GM23338 (cell line): ENCODE results near the gene COL26A1. TPM values are rescaled to one million over a fixed set of nuclear protein-coding genes. Genes with fewer than 3 reads are reported as not detected.
"Not testable (repeated sequence)": the region's sequence is repeated elsewhere in the genome, so short reads cannot be mapped to it uniquely, and the experiment has no call there.

ENCODE experiments used
- ATAC-seq: fragments of 200-7000 bp; cut with Tn5 transposase; 3 replicates; pipeline ENCODE4 v1.9.1; 2020
- DNase-seq: peaks from one replicate; pipeline ENCODE4 v3.0.0-alpha.2; 2015; ENCODE audit warnings: low spot score
- H2AFZ ChIP-seq: fragments of 200-600 bp; sonication (generic); 2 replicates; pipeline ENCODE4 v1.8.0; 2016; ENCODE audit warnings: antibody characterized with exemption, mild to moderate bottlenecking, moderate library complexity
- H3F3A ChIP-seq: fragments of 200-600 bp; sonication (generic); replicated peaks from 2 replicates; pipeline ENCODE4 v1.8.0; 2017; ENCODE audit warnings: antibody characterized with exemption, mixed run types, low read depth
- H3K27ac ChIP-seq: fragments of 200-600 bp; sonication (generic); 2 replicates; pipeline ENCODE4 v1.6.1; 2016; ENCODE audit warnings: low read depth
- H3K27me3 ChIP-seq: fragments of 200-600 bp; sonication (generic); 2 replicates; pipeline ENCODE4 v1.8.0; 2016; ENCODE audit warnings: mild to moderate bottlenecking, mixed run types, moderate library complexity; ENCODE audit not compliant: insufficient read depth
- H3K36me3 ChIP-seq: fragments of 200-600 bp; sonication (generic); 2 replicates; pipeline ENCODE4 v1.8.0; 2016; ENCODE audit warnings: mild to moderate bottlenecking; ENCODE audit not compliant: insufficient read depth
- H3K4me1 ChIP-seq: fragments of 200-600 bp; sonication (generic); 2 replicates; pipeline ENCODE4 v1.8.0; 2016; ENCODE audit warnings: mild to moderate bottlenecking, moderate library complexity; ENCODE audit not compliant: insufficient read depth
- H3K4me2 ChIP-seq: fragments of 200-600 bp; sonication (generic); 2 replicates; pipeline ENCODE4 v1.7.1; 2017; ENCODE audit warnings: mixed run types
- H3K4me3 ChIP-seq: fragments of 200-600 bp; sonication (generic); 2 replicates; pipeline ENCODE4 v1.6.1; 2016; ENCODE audit warnings: mixed run types
- H3K79me2 ChIP-seq: fragments of 200-600 bp; sonication (generic); replicated peaks from 2 replicates; pipeline ENCODE4 v1.8.0; 2017; ENCODE audit warnings: mild to moderate bottlenecking; ENCODE audit not compliant: insufficient read depth
- H3K9me2 ChIP-seq: fragments of 200-600 bp; sonication (generic); 2 replicates; pipeline ENCODE4 v1.8.0; 2017; ENCODE audit not compliant: insufficient read depth
- H4K20me1 ChIP-seq: fragments of 200-600 bp; sonication (generic); replicated peaks from 2 replicates; pipeline ENCODE4 v1.8.0; 2017; ENCODE audit warnings: mild to moderate bottlenecking; ENCODE audit not compliant: insufficient read depth
- H3K27ac Mint-ChIP-seq: 2 replicates; pipeline ENCODE4 v1.8.0; 2020; ENCODE audit warnings: inconsistent platforms, mild to moderate bottlenecking, moderate library complexity, mixed read lengths
- H3K27me3 Mint-ChIP-seq: 3 replicates; pipeline ENCODE4 v1.8.0; 2022; ENCODE audit warnings: low read depth, mild to moderate bottlenecking, moderate library complexity, mixed read lengths, inconsistent platforms; ENCODE audit not compliant: insufficient read depth, poor library complexity
- H3K36me3 Mint-ChIP-seq: 3 replicates; pipeline ENCODE4 v1.8.0; 2021; ENCODE audit warnings: low read depth, mild to moderate bottlenecking, inconsistent platforms, moderate library complexity, mixed read lengths
- H3K4me1 Mint-ChIP-seq: 3 replicates; pipeline ENCODE4 v1.8.0; 2020; ENCODE audit warnings: mild to moderate bottlenecking, inconsistent platforms, mixed read lengths
- H3K4me3 Mint-ChIP-seq: 3 replicates; pipeline ENCODE4 v1.8.0; 2021; ENCODE audit warnings: moderate library complexity, mild to moderate bottlenecking, inconsistent platforms, mixed read lengths
- H3K9me3 Mint-ChIP-seq: 3 replicates; pipeline ENCODE4 v1.8.0; 2020; ENCODE audit warnings: moderate library complexity, mild to moderate bottlenecking, inconsistent platforms, mixed read lengths
- CTCF ChIP-seq, 2 experiments: fragments of 200-600 bp in 1 of 2; sonication (generic) in 1 of 2; conservative IDR thresholded peaks; 2 replicates each; pipeline versions ENCODE4 v1.5.1 to v1.6.1; 2016 to 2017; ENCODE audit warnings: antibody characterized with exemption in 2 of 2, low read depth in 2 of 2, mild to moderate bottlenecking in 2 of 2, moderate library complexity in 1 of 2
- JUNB ChIP-seq: IDR thresholded peaks from one replicate; pipeline ENCODE4 v1.6.1; 2016; ENCODE audit warnings: antibody characterized with exemption; ENCODE audit not compliant: unreplicated experiment
- POLR2AphosphoS5 ChIP-seq: IDR thresholded peaks from 2 replicates; pipeline ENCODE4 v1.6.1; 2016; ENCODE audit warnings: antibody characterized with exemption, low read depth
- polyA plus RNA-seq: library from polyadenylated mRNA; unstranded; fragments of >200 nt; fragmentation: Nextera tagmentation; extraction: Ambion mirVana; gene quantifications from 2 replicates; pipeline ENCODE4 v1.2.1, GENCODE V29; 2016
- total RNA-seq: library from RNA; depleted of rRNA; stranded (reverse); fragments of >200 nt; shearing (Covaris generic); gene quantifications from 2 replicates; pipeline ENCODE4 v1.2.3, GENCODE V29; 2014
- TF ChIP-seq, protein P1 (sequence below): IDR thresholded peaks from one replicate; pipeline ENCODE4 v1.6.1; 2018; ENCODE audit warnings: antibody characterized with exemption; ENCODE audit not compliant: unreplicated experiment

Gene COL26A1
- total and polyA plus RNA-seq, 2 experiments from 2014 or later = 17.8 to 55.0 TPM

DNA sequence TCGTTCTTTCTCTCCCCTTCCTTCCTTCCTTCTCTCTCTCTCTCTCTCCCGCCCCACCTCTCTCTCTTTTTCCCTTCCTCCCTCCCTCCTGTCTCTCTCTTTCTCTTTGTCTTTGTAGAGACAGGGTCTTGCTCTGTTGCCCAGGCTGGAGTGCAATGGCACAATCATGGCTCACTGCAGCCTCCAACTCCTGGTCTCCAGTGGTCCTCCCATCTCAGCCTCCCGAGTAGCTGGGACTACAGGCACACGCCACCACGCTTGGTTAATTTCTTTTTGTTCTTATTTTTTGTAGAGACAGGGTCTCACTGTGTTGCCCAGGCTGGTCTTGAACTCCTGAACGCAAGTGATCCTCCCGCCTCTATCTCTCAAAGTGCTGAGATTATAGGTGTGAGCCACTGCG lies 71.5 kb downstream of the COL26A1 start:
- not testable (repeated sequence) for H3K4me2 ChIP-seq, H3K36me3 ChIP-seq, H3K27ac ChIP-seq, H3K27ac Mint-ChIP-seq, H3K9me2 ChIP-seq, H3F3A ChIP-seq, H3K79me2 ChIP-seq, ATAC-seq, H3K27me3 Mint-ChIP-seq, H3K4me3 Mint-ChIP-seq, H3K4me3 ChIP-seq, H2AFZ ChIP-seq, H3K36me3 Mint-ChIP-seq, H3K9me3 Mint-ChIP-seq, H4K20me1 ChIP-seq, DNase-seq, H3K27me3 ChIP-seq
- H3K4me1 ChIP-seq = peaks cover 13% of the 10 kb centered on the region; the same call in 1 of the 2 replicates
- H3K4me1 Mint-ChIP-seq = peaks cover 24% of the 10 kb centered on the region

DNA sequence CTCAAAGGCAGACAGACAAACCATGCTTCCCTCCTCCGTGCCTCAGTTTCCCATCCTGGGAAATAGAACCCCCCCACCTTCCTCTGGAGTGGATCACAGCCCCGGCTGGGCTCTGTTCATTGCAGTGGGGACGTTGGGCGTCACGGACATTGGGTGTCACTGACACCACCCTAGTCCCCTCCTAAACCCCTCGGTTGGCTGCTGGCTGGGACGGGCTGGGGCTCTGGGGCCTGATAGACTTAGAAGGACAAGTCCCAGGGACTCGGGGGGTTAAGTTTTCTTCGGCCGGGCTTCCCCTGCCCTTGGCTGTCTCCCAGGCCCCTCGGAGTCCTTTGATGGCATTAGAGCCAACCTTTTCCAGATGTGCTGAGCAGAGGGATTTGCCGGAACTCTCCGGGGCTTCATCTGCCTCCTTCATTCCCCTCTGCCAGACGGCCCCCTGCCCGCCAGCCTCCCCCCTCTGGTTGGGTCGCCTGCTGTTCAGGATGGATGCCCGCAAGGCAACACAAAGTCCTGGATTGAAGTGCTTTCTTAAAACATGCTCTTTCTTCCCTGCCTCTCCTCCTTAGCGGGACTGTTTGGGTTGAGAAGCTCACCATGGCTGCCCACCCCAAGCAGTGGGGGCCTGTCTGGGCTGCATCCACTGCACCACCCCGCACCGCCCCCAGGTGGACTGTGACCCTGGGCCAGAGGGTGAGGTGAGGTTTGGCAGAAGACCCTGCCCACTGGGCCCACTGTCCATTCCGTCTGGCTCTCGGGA lies 73.0 kb downstream of the COL26A1 start:
- Mint-ChIP-seq H3K36me3 (no peaks in the 10 kb centered on the region), H3K27me3 (peaks cover 12% of the 10 kb centered on the region), H3K4me3 (no peak overlapping the region; the same call in 2 of the 3 replicates), H3K4me1 (peaks cover 24% of the 10 kb centered on the region), H3K9me3 (no peaks in the 10 kb centered on the region), H3K27ac (peak overlapping the region; percentile 40; the same call in 1 of the 2 replicates)
- Histone ChIP-seq H3K36me3 (no peaks in the 10 kb centered on the region), H3K4me2 (no peak overlapping the region), H3K27me3 (no peaks in the 10 kb centered on the region), H4K20me1 (peaks cover 4% of the 10 kb centered on the region; the same call in 1 of the 2 replicates), H3K4me1 (peaks cover 13% of the 10 kb centered on the region; the same call in 1 of the 2 replicates), H3K27ac (no peak overlapping the region), H2AFZ (no peak overlapping the region), H3K9me2 (no peaks in the 10 kb centered on the region), H3K4me3 (no peak overlapping the region), H3F3A (0 out of 2 replicates have a peak, but pooled peaks cover 3% of the 10 kb centered on the region), H3K79me2 (peaks cover 4% of the 10 kb centered on the region)
- DNase-seq (peak; percentile 41), ATAC-seq (peak; percentile 52)
- TF ChIP-seq, protein P1, sequence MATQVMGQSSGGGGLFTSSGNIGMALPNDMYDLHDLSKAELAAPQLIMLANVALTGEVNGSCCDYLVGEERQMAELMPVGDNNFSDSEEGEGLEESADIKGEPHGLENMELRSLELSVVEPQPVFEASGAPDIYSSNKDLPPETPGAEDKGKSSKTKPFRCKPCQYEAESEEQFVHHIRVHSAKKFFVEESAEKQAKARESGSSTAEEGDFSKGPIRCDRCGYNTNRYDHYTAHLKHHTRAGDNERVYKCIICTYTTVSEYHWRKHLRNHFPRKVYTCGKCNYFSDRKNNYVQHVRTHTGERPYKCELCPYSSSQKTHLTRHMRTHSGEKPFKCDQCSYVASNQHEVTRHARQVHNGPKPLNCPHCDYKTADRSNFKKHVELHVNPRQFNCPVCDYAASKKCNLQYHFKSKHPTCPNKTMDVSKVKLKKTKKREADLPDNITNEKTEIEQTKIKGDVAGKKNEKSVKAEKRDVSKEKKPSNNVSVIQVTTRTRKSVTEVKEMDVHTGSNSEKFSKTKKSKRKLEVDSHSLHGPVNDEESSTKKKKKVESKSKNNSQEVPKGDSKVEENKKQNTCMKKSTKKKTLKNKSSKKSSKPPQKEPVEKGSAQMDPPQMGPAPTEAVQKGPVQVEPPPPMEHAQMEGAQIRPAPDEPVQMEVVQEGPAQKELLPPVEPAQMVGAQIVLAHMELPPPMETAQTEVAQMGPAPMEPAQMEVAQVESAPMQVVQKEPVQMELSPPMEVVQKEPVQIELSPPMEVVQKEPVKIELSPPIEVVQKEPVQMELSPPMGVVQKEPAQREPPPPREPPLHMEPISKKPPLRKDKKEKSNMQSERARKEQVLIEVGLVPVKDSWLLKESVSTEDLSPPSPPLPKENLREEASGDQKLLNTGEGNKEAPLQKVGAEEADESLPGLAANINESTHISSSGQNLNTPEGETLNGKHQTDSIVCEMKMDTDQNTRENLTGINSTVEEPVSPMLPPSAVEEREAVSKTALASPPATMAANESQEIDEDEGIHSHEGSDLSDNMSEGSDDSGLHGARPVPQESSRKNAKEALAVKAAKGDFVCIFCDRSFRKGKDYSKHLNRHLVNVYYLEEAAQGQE = no peak
- TF ChIP-seq POLR2AphosphoS5 = no peak
- TF ChIP-seq CTCF (conservative IDR thresholded peaks at IDR 0.05; ENCODE audit: low read depth in 2 of 2) = peak; percentile 38 to 53; a peak in 3 of 4 replicates
- no peak for TF ChIP-seq JUNB
